Fibroblast of pulmonary artery (primary cell): Measurements from ENCODE around the gene BCCIP.

ENCODE experiments used
- DNase-seq: peaks from one replicate; pipeline ENCODE4 v3.0.0-alpha.2; 2010; ENCODE audit warnings: low read depth
- H3K4me3 ChIP-seq: replicated peaks from 2 replicates; pipeline ENCODE4 v1.5.1; 2011; ENCODE audit warnings: low read depth, mild to moderate bottlenecking, control low read depth, low read length, moderate library complexity
- TF ChIP-seq, protein P1 (sequence below): IDR thresholded peaks from 2 replicates; pipeline ENCODE4 v1.5.1; 2011; ENCODE audit warnings: mild to moderate bottlenecking, control low read depth, low read length, inconsistent platforms; ENCODE audit errors: missing control alignments

Gene BCCIP

DNA sequence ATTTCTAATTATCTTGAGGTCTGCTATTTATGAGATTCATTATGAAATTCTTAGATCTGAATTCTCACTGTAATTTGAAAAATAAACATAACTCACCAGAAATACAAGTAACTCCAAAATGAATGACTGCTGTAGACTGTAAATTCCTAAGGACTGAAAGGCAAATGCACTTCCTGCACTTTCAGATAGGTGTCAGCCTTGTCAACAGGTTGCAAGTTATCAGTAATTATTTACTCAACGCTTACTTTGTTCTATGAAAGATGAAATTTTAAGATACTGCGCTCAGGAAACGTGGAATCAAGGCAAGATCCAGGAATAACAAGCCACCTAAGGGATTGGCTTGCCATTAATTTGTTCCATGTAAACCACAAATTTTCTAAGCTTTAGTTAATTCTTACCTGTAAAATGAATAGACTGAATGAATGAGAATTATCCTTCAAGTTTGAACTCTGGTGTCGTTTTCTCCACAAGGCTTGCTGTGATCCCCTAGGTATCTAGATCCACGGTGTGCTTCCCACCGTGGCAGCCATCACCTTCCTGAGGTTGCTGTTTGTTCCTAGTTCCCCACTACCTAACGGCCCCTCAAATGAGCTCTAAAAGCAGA lies 45.1 kb downstream of the BCCIP start:
- no peak overlapping the region for H3K4me3 ChIP-seq
- DNase-seq, result peak; percentile 69
- TF ChIP-seq, protein P1, sequence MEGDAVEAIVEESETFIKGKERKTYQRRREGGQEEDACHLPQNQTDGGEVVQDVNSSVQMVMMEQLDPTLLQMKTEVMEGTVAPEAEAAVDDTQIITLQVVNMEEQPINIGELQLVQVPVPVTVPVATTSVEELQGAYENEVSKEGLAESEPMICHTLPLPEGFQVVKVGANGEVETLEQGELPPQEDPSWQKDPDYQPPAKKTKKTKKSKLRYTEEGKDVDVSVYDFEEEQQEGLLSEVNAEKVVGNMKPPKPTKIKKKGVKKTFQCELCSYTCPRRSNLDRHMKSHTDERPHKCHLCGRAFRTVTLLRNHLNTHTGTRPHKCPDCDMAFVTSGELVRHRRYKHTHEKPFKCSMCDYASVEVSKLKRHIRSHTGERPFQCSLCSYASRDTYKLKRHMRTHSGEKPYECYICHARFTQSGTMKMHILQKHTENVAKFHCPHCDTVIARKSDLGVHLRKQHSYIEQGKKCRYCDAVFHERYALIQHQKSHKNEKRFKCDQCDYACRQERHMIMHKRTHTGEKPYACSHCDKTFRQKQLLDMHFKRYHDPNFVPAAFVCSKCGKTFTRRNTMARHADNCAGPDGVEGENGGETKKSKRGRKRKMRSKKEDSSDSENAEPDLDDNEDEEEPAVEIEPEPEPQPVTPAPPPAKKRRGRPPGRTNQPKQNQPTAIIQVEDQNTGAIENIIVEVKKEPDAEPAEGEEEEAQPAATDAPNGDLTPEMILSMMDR, result peak; percentile 90

DNA sequence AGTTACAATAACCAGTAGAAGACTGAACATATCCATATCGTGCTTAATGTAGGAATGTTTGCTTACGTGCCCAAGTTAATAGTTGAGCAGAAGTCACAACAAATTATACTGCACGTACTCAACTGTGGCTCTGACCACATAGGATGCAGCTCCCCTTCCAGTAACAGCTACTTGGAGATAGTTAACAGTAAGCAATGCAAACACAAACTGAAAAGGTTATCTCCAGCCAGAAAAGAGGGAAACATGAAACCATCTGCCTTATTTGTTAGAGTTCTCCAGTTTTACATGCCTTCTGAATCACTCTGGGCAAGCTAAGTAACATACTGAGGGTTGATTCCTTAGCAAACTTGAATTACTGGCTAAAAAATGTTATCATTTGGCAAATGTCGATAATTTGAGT lies 48.0 kb downstream of the BCCIP start:
- DNase-seq, result no peak

DNA sequence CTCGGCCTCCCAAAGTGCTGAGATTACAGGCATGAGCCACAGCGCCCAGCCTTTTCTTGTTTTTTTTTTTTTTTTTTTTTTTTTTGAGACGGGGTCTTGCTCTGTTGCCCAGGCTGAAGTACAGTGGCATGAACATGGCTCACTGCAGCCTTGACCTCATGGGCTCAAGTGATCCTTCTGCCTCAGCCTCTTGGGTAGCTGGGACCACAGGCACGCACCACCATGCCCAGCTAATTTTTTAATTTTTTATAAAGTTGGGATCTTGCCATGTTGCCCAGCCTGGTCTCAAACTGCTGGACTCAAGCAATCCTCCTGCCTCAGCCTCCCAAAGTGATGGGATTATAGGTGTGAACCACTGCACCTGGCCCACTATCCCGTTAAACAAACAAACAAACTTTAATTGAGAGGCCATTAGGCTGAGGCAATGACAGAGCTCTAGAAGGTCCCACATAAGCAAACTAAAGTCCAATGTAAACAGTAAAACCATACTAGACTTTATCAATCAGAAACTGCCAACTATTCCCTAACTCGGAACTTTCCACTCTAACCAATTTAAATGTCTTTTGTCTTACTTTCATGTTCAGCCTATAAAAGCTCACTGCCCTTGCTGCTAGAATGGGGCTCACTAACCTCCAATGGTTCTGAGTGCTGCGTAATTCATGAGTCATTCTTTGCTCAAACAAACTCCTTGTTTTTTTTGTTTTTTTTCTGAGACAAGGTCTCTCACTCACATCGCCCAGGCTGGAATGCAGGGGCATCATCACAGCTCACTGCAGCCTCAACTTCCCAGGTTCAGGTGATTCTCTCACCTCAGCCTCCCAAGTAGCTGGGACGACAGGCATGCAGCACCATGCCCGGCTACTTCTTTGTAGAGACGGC lies 55.9 kb downstream of the BCCIP start:
- H3K4me3 ChIP-seq, result no peak overlapping the region
- peak; percentile 84 for DNase-seq
- TF ChIP-seq, protein P1, result no peak

More for the DNA sequence above, 48.0 kb downstream of the BCCIP start:
- H3K4me3 ChIP-seq, result no peak overlapping the region
- TF ChIP-seq, protein P1, result no peak

DNA sequence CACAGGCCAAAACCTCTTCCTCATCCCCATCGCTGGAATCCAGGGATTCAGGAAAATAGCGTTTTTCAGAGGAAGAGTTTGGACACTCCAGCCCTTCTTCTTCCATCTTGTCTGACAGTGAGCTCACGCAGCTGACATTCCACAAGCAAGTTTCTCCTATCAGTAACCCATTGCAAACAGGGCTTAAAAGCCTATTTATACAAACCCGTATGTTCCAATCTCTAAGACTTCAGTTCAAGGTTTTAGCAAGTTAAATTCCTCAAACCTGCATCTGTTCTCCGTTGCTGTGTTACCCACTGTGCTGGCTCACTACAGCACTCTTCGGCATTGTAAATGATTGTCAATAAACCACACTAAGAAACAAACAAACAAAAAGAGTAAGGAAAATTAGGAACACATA lies 57.4 kb downstream of the BCCIP start:
- no peak for DNase-seq
- no peak overlapping the region for H3K4me3 ChIP-seq
- TF ChIP-seq, protein P1, result no peak

DNA sequence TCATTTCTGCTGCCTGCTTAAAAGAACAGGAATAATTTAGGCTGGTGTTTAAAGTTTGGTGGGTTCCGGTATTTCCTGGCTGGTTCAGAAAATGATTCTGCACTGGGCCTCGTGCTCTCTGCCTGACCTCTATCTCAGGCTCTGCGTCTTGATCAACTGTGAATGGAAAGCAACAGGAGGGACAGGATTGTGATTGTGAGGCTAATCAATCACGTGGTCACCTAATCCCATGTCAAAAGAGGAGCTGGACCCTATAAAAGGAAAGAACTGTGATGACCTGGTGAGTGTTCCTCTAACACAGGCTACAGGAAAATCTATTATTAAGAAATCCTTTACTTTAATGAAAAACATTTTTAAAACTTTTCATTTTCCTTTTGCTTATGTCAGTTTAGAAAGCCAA lies 57.8 kb downstream of the BCCIP start, which contains the start of gene DHX32:
Gene DHX32 (minus strand): TSS at position 101 of the 400 bp plus-strand sequence. CDS start 468 bp downstream, outside the sequence.
- DNase-seq, result no peak
- TF ChIP-seq, protein P1, result no peak
- H3K4me3 ChIP-seq, result no peak within 1 kb of the TSS

DNA sequence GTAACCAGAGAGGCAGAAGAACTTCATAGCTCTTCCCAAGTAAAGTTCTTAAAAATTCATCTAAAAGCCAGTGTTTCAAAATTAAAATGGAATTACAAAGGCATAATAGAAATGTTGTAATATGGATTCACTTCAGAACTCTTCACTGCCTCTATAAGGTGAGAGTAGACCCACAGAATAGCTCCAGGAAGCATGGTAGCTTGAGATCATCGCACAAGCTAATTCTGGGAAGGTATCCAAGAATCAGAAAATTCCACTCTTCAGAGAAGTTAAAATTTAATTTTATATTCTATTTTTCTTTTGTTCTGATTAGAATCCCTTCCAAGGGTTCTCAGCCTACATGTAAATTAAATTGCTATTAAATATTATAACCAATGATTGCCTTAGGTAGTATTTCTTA lies 59.2 kb downstream of the BCCIP start:
- H3K4me3 ChIP-seq, result no peak overlapping the region
- DNase-seq, result peak; percentile 32
- TF ChIP-seq, protein P1, result no peak
